Ascending aorta (tissue), 2 donors: Measurements from ENCODE around the gene ENHO. TPM values are rescaled to one million over a fixed set of nuclear protein-coding genes. Genes with fewer than 3 reads are reported as not detected.

Experiments used
- DNase-seq, 2 donors: peaks; one replicate each; pipeline ENCODE4 v3.0.0-alpha.2; 2019; ENCODE audit warnings: low spot score in 2 of 2
- H3K27ac ChIP-seq, 2 donors: fragments of 200-600 bp; sonication (generic); one replicate each; pipeline ENCODE4 v1.5.1; 2016 to 2017; ENCODE audit warnings: mild to moderate bottlenecking in 1 of 2
- H3K27me3 ChIP-seq: fragments of 200-600 bp; sonication (generic); one replicate; pipeline ENCODE4 v1.5.1; 2017
- H3K36me3 ChIP-seq, 2 donors: fragments of 200-600 bp; sonication (generic); one replicate each; pipeline ENCODE4 v1.5.1; 2016
- H3K4me1 ChIP-seq, 2 donors: fragments of 200-600 bp; sonication (generic); one replicate each; pipeline ENCODE4 v1.5.1; 2016 to 2017; ENCODE audit warnings: mild to moderate bottlenecking in 1 of 2
- H3K4me3 ChIP-seq, 2 donors: fragments of 200-600 bp; sonication (generic); one replicate each; pipeline ENCODE4 v1.5.1; 2016 to 2017; ENCODE audit warnings: mild to moderate bottlenecking in 1 of 2
- H3K9me3 ChIP-seq, 2 donors: fragments of 200-600 bp; sonication (generic); one replicate each; pipeline ENCODE4 v1.5.1; 2016
- CTCF ChIP-seq, 3 experiments: fragments of 200-600 bp in 2 of 3; fragments of 450-650 bp in 1 of 3; sonication (generic) in 2 of 3; IDR thresholded peaks; one replicate each; pipeline ENCODE4 v1.5.1; 2016 to 2019; ENCODE audit warnings: antibody characterized with exemption in 3 of 3, mild to moderate bottlenecking in 1 of 3, moderate library complexity in 1 of 3
- intact Hi-C: fragments of 100-400 bp; cut with DNase I; formaldehyde crosslinking; loops from one replicate; pipeline ENCODE4 v1.15.1; 2023
- total RNA-seq: library from RNA; depleted of rRNA; stranded (reverse); fragments of >200 nt; gene quantifications from one replicate; pipeline ENCODE4 v1.1.0, GENCODE V29; 2016

The ENHO gene
- total RNA-seq, 1 donor from 2014 or later: not detected

DNA sequence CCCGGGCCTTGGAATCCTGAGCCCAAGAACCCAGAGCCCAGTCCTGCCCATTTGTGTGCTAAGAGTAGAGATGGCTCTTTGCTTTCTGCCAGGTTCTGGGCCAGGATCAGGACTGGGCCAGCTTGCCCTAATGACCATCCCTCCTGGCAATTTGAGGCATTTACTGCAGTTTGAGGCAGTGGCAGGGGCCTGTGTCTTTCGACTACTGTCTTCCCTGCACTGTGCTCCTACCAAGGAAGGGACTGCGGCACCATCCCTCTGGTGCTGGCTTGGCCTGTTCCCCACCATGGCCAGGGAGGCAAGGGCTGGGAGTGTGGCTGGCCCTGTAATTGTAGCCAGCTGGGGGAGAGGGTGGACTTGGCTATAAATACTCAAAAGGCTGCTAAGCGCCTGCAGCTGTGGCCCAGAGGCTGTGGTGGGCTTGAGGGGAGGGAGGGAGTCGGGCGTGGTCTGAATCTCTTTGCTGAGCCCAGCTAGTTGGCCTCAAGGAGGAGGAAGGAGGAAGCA is 4.6 kb downstream of the ENHO start:
- no peak for TF ChIP-seq CTCF (IDR thresholded peaks at IDR 0.05)
- no peaks in the 10 kb centered on the region for H3K9me3 ChIP-seq
- intact Hi-C loops: no loop called here
- no peaks in the 10 kb centered on the region for H3K36me3 ChIP-seq
- H3K27ac ChIP-seq: no peak overlapping the region
- peak in 1 of 2 donors; percentile 57 for DNase-seq
- H3K4me3 ChIP-seq: no peak overlapping the region
- no peaks in the 10 kb centered on the region for H3K27me3 ChIP-seq
- H3K4me1 ChIP-seq: peaks cover 3 to 5% of the 10 kb centered on the region in 2 donors

GRCh38 chr9:34517185-34517584 is 5.6 kb downstream of the ENHO start:
- Histone ChIP-seq H3K36me3 (no peaks in the 10 kb centered on the region), H3K4me1 (peaks cover 0 to 2% of the 10 kb centered on the region in 2 donors), H3K27ac (no peak overlapping the region), H3K27me3 (no peaks in the 10 kb centered on the region), H3K9me3 (no peaks in the 10 kb centered on the region), H3K4me3 (no peak overlapping the region)
- TF ChIP-seq CTCF (IDR thresholded peaks at IDR 0.05): no peak
- DNase-seq: no peak
- intact Hi-C loops: no loop called here

DNA sequence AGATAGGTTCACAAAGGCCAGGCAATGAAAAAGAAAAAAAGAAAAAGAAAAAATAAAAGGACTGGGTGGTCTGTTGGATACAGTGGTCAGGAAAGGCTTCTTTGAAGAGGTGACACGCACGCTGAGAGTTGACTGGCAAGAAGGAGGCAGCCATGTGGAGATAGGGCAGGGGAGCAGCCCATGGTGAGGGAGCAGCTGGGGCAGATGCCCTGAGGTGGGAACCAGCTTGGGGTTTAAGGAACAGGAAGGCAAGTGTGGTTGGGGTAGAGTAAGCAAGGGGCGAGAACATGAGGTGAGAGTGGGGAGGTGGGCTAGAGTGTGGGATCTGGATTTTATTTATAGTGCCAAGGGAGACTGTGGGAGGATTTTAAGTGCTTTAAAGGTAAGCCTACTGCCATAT is 6.8 kb downstream of the ENHO start:
- Histone ChIP-seq H3K27ac (no peak overlapping the region), H3K27me3 (no peaks in the 10 kb centered on the region), H3K9me3 (no peaks in the 10 kb centered on the region), H3K4me1 (no peaks in the 10 kb centered on the region), H3K36me3 (no peaks in the 10 kb centered on the region), H3K4me3 (no peak overlapping the region)
- no peak for TF ChIP-seq CTCF (IDR thresholded peaks at IDR 0.05)
- intact Hi-C loops: no loop called here
- peak in 1 of 2 donors; percentile 25 for DNase-seq

GRCh38 chr9:34514816-34515215 is 8.0 kb downstream of the ENHO start:
- H3K27me3 ChIP-seq: no peaks in the 10 kb centered on the region
- intact Hi-C loops: no loop called here
- H3K27ac ChIP-seq: no peak overlapping the region
- H3K36me3 ChIP-seq: no peaks in the 10 kb centered on the region
- no peak overlapping the region for H3K4me3 ChIP-seq
- DNase-seq: no peak
- no peak for TF ChIP-seq CTCF (IDR thresholded peaks at IDR 0.05)
- no peaks in the 10 kb centered on the region for H3K4me1 ChIP-seq
- no peaks in the 10 kb centered on the region for H3K9me3 ChIP-seq

GRCh38 chr9:34514401-34514800 is 8.4 kb downstream of the ENHO start:
- H3K27me3 ChIP-seq: no peaks in the 10 kb centered on the region
- no peak overlapping the region for H3K4me3 ChIP-seq
- intact Hi-C loops: no loop called here
- no peak overlapping the region for H3K27ac ChIP-seq
- TF ChIP-seq CTCF (IDR thresholded peaks at IDR 0.05): no peak
- H3K9me3 ChIP-seq: no peaks in the 10 kb centered on the region
- DNase-seq: peak in 1 of 2 donors; percentile 42
- H3K4me1 ChIP-seq: no peaks in the 10 kb centered on the region
- no peaks in the 10 kb centered on the region for H3K36me3 ChIP-seq
